ENCODE measurements around the gene HIGD1C.
"Not testable (repeated sequence)": the region's sequence is repeated elsewhere in the genome, so short reads cannot be mapped to it uniquely, and the experiment has no call there.

HIGD1C gene

DNA sequence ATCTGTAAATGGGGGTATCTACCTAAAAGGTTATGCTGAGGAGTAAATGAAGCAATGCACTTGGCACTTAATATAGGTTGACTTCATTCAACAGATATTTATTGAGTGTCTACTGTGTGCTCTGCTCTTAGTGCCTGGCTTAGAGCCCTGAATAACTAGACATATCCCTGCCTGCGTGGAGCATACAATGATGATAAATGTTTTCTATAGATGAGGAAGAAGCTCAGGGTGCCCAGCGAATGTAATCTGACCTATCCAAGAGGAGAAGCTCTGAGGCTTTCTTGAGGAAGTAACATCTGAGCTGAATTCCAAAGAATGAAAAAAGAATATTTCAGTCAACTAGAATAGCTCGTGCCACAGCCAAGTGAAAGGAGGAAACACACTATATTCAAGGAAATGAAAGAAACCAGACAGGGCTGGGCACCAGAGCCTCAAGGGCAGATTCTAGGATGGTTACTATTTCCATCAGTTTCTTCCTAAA lies 17.9 kb upstream of the HIGD1C start:
- no peak for DNase-seq

DNA sequence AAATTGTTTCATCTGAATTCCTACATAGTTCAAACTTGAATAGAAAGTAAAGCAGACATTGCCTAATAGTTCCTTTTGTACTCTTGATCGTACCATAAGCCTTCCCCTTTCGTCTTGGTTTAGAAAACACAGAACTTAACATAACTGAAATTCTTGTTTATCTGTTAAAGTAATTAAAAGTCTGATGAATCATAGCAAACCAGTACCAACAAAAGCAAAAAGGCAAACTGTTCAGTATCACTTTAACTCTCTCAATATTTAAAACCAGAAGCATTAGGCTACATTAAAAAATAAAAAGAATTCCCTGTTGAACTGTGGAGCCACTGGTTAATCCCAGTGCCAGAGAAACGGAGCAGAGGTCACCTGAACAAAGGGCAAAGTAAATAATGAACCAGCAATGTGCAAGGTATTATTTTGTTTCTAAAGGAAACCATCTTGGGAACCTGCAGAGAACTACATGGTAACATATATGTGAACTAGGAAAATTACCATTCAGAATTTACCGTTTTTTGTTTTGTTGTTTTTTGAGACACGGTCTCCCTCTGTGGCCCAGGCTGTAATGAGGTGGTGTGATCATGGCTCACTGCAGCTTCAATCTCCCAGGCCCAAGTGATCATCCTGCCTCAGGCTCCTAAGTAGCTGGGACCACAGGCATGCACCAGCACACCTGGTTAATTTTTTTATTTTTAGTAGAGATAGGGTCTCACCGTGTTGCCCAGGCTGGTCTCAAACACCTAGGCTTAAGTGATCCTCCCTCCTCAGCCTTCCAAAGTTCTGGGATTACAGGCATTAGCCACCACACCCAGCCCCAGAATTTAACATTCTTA lies 17.1 kb upstream of the HIGD1C start:
- no peak for DNase-seq

- DNase-seq, result no peak
Observed at GRCh38 chr12:50936821-50937530, 15.4 kb upstream of the HIGD1C start.

- no peak for DNase-seq
Observed at GRCh38 chr12:50937653-50938052, 14.7 kb upstream of the HIGD1C start.

DNA sequence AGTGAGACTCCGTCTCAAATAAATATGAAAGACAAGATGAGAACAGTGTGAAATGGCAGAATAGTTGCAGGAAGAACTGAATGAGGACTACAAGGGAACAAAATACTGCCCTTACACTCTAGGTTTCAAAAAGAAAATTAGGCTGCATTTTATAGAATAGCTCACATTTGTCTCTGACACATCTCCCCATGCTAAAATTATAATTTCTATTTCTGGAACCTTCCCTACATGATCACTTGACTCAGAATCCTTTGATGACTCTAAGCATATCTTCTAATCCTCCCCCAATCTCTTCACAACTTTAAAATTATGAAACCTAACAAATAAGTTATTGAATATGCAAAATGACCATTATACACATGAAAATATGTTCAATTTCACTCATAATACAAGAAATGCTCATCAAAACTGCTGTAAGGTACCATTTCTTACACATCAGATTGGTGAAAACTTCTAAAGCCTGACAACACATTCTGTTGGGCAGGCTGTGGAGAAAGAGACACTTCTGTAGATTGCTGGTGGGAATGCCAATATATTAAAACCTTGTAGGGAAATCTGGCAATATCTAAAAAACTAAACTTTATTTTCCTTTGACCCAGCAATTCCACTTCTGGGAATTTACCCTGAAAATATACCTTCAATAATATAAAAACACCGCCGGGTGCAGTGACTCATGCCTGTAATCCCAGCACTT lies 4.3 kb upstream of the HIGD1C start:
- no peak for DNase-seq

DNA sequence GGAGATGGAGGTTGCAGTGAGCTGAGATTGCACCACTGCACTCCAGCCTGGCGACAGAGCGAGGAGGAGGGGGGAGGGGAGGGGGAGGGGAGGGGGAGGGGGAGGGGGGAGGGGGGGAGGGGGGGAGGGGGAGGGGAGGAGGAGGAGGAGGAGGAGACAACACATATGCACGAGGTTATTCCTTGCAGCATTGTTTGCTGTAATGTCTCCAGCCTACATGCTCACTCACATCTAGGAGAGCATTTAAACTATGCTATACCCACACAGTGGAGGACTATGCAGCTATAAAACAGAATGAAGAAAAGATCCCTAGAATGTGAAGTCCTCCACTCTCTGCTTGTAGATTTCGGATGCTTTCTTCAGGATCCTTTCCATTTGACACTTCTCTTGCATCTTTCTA lies 3.5 kb upstream of the HIGD1C start:
- DNase-seq, result no peak

GRCh38 chr12:50949801-50950302 lies 2.5 kb upstream of the HIGD1C start:
- DNase-seq, result no peak

DNA sequence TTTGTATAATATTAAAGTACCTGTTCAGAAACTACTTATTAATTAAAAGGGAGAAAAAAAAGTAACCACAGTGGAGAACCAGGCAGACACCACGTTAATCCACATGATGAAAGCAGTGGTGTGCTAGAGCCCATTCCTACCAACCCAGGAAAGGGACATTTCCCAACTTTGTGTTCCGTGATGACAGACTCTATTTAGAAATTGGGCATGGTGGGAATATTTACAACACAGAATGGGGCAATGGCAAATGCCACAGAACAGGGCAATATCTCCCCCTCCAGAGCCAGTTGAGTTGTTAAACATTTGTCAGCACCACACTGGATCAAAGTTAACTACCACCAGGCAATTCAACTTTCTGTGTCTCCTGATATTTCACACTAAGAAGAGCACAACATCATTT lies 1.2 kb upstream of the HIGD1C start:
- DNase-seq, result no peak

GRCh38 chr12:50953047-50953446 lies 703 bp downstream of the HIGD1C start:
- no peak for DNase-seq

DNA sequence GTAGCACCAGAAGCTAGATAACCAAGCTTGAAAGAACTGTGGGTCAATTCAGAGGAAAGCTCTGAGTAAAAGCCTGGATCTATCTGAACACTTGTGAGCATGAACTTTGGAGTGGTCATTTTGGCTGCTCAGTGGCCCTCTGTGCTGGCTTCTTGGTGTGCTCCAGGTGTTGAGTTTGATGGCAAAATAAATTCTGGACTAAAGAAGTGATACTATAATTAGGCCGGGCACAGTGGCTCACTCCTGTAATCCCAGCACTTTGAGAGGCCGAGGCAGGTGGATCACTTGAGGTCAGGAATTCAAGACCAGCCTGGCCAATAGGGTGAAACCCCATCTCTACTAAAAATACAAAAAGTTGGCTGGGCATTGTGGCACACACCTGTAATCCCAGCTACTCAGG lies 2.4 kb downstream of the HIGD1C start:
- DNase-seq, result not testable (repeated sequence)

DNA sequence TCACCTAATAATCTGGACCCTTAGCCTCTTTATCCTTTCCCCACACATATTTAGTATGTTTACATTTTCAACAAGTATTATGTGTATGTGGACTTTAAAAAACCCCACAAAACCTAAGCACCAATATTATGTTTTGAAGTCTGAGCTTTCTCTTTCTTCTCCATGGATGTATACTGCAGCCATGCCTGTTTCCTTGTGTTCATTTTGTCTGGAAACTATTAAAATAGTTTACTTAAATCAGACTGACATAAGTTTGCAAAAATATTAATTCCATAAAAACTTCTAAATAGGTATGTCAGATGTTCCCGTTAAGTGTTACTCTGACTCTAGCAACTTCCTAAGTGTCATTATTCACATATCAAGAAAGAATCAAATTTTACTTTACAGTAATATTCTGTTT lies 2.9 kb downstream of the HIGD1C start:
- DNase-seq, result no peak

DNA sequence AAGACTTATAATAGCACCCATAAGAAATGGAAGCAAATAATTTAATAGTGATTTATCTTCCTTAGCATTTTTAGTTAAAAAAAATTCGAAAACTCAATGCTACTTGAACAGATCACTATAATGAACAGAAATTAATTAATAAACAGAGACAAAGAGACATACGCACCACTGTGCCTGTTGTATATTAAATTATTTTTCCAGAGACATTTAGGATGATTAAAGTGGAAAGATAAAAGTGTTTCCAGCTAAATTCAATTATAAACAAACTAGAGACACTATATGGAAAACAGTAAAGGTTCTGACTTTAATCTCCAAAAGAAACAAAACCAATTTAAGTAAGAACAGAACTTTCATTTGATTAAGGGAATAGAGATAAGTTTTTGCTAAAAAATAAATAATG lies 3.4 kb downstream of the HIGD1C start:
- no peak for DNase-seq

- no peak for DNase-seq
Observed at GRCh38 chr12:50960130-50960529, 7.8 kb downstream of the HIGD1C start.

GRCh38 chr12:50961708-50962107 lies 9.4 kb downstream of the HIGD1C start:
- no peak for DNase-seq

GRCh38 chr12:50964432-50964831 lies 12.1 kb downstream of the HIGD1C start:
- DNase-seq, result no peak

DNA sequence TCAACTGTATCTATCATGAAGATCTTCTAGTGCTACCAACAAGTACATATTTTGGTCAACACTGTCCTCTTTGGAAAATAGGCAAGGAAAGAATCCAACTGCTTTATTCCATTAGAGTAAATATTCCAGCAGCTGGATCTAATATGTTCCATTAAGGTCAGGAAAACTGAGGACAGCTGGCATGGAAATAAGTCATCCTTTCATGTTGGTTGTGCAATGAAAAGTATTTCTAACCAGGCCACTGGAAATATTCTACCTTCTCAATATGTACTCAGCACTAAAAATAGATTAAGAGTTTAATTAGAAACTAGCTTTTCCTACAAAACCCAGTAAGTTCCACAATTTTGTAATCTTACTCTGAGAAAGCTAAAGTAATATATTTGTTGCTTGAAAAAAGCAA lies 19.6 kb downstream of the HIGD1C start:
- DNase-seq, result no peak

DNA sequence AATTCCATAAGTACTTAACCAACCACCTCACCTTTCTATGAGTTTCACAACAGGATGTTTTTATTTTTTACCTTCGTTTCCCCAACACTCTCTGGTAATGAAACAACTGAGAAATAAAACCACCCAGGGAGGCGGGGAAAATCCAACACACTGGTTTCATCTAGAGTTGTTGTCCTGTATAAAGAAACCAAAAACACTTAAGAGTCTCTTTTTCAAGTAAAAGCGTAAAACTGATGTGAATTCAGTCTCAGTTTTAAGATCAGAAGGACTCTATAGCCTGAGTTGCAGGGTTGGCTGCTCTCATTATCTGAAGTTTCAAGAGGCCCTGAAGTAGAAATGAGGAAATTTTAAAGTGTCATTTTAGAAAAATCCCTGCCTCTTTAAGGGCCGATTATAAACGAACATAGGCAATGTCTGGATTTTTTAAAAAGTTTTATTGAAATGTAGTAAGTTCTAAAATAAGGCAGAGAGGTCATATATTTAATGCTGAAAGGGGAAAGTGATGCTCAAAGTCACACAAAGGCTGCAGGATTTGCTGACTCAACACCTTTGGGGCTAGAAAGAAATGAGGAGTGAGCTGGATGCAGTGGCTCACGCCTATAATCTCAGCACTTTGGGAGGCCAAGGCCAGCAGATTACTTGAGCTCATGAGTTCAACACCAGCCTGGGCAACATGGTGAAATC lies 27.2 kb downstream of the HIGD1C start:
- no peak for DNase-seq

GRCh38 chr12:50980545-50980944 lies 28.2 kb downstream of the HIGD1C start:
- DNase-seq, result no peak

GRCh38 chr12:50981319-50982239 lies 29.2 kb downstream of the HIGD1C start:
- no peak for DNase-seq

GRCh38 chr12:50984586-50985298 lies 32.4 kb downstream of the HIGD1C start:
- no peak for DNase-seq

- DNase-seq, result no peak
Observed at GRCh38 chr12:50985322-50985721, 33.0 kb downstream of the HIGD1C start.

Measured in RPMI8226 (cell line).